ENCODE measurements around the gene ZNF628.

DNA sequence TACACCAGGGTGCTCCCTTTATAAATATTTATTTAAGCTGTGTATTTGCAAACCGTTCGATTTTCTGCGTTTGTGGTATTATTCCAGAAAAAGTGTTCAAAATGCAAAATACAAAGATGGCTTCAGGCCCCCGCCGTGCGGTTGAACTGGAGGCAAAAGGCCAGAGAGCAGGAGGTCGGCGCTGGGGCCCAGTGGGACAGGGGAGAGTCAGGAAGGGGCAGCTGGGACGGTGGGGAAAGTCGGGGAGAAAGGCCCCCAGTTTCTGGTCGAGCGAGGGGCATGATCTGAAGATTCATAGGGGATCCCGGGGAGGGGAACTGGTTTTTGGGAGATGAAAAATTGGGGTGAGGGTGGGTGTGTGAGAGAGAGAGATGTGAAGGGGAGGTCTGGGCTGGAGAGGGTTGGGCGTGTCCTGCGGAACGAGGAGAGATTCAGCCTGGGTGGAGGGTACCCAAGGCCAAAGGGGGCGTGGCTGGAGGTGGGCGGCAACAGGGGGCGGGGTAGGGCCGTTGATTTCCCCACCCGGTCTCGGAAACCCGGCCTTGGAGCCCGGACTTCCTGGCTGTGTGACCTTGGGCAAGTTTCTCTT is 15.7 kb upstream of the ZNF628 start:
- TF ChIP-seq, protein P1, sequence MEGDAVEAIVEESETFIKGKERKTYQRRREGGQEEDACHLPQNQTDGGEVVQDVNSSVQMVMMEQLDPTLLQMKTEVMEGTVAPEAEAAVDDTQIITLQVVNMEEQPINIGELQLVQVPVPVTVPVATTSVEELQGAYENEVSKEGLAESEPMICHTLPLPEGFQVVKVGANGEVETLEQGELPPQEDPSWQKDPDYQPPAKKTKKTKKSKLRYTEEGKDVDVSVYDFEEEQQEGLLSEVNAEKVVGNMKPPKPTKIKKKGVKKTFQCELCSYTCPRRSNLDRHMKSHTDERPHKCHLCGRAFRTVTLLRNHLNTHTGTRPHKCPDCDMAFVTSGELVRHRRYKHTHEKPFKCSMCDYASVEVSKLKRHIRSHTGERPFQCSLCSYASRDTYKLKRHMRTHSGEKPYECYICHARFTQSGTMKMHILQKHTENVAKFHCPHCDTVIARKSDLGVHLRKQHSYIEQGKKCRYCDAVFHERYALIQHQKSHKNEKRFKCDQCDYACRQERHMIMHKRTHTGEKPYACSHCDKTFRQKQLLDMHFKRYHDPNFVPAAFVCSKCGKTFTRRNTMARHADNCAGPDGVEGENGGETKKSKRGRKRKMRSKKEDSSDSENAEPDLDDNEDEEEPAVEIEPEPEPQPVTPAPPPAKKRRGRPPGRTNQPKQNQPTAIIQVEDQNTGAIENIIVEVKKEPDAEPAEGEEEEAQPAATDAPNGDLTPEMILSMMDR (IDR thresholded peaks at IDR 0.05; ENCODE audit: low read depth, low read length, poor library complexity, severe bottlenecking), result no peak
- TF ChIP-seq EZH2phosphoT487 (IDR thresholded peaks at IDR 0.05; ENCODE audit: borderline replicate concordance, low read length), result no peak

Data from DOHH2 (cell line).